ENCODE data around the gene ERCC4. TPM values are rescaled to one million over a fixed set of nuclear protein-coding genes. Genes with fewer than 3 reads are reported as not detected.

The ERCC4 gene
- total RNA-seq: 9.6 TPM
- long read RNA-seq, partial matches to known transcripts: 3 of 4 reads
- long read RNA-seq, other reads (novel, unspliced or antisense): 1 of 4 reads

DNA sequence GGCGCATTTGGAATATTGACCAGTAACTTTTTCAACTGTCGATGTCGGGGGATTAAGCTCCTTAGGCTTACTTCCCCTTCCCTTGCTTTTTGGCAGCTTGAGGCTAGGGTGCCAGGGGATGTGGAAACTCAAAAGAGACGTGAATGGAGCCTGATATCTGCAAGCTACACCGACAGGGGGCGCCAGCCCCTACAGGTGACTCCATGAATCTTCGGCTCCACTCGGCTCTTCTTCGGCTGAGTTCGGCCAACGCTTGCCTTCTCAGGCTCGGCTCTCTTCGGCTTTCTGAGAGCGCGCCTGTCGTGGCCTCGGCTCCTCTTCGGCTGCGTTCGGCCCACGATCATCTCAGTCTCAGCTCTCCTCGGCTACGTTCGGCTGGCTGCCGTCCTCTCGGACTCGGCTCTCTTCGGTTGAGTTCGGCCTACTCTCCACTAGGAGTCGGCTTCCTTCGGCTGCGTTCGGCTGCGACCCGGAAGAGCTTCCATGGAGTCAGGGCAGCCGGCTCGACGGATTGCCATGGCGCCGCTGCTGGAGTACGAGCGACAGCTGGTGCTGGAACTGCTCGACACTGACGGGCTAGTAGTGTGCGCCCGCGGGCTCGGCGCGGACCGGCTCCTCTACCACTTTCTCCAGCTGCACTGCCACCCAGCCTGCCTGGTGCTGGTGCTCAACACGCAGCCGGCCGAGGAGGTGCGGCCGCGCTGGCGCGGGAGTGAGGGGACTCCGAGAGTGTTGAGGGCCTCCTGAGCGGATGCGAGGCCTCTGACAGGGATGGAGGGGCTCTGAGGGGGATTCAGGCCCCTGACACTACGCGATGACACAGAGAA lies at the start of gene ERCC4:
TSS of gene ERCC4 (plus strand) at position 472 of the 827 bp plus-strand sequence. CDS start at position 484, 12 bp downstream.
- peak; percentile 99 for DNase-seq
- TF ChIP-seq, protein P1, sequence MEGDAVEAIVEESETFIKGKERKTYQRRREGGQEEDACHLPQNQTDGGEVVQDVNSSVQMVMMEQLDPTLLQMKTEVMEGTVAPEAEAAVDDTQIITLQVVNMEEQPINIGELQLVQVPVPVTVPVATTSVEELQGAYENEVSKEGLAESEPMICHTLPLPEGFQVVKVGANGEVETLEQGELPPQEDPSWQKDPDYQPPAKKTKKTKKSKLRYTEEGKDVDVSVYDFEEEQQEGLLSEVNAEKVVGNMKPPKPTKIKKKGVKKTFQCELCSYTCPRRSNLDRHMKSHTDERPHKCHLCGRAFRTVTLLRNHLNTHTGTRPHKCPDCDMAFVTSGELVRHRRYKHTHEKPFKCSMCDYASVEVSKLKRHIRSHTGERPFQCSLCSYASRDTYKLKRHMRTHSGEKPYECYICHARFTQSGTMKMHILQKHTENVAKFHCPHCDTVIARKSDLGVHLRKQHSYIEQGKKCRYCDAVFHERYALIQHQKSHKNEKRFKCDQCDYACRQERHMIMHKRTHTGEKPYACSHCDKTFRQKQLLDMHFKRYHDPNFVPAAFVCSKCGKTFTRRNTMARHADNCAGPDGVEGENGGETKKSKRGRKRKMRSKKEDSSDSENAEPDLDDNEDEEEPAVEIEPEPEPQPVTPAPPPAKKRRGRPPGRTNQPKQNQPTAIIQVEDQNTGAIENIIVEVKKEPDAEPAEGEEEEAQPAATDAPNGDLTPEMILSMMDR (IDR thresholded peaks at IDR 0.05): peak; percentile 88
- H3K36me3 ChIP-seq: peaks cover 5% of the 10 kb centered on the region
- intact Hi-C loops (cut with DNase I): loop anchor here (10.0 kb wide), 2 partner anchors 325 to 605 kb away; no protein-coding TSS in a partner anchor
- no peaks in the 10 kb centered on the region for H3K9me3 ChIP-seq
- peaks cover 7% of the 10 kb centered on the region for H3K4me1 ChIP-seq
- H3K27ac ChIP-seq: peak within 1 kb of the TSS; percentile 88
- H3K27me3 ChIP-seq: no peaks in the 10 kb centered on the region
- ATAC-seq: peak; percentile 99
- H3K4me3 ChIP-seq: peak within 1 kb of the TSS; percentile 93

DNA sequence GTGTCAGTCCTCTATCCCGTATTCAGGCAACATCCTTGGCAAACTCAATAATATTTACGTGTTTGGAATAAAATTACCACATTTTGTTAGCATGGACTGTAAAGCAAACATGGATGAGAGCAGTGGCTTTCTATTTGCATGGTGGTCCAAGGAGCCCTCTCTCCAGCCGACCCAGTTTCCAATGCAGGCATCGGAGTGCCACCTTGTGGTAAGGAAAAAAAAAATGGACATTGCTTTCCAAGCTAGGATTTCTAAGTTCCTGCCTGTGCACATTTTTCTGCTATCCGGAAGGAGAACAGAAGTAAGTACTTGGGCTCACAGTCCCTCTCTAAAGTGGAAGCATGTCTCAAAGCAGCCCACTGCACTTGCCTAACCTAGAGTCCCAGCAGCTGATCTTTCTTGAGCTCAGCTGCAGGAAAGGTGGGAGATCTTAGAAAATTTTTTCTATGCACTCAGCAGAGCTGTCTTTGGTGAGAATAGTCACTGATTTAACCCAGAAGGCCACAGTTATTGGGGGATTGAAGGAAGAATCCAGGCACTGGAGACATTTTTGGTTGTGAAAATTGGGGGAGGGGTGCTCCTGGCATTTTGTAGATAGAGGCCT lies 46.0 kb upstream of the ERCC4 start:
- no peaks in the 10 kb centered on the region for H3K36me3 ChIP-seq
- no peaks in the 10 kb centered on the region for H3K27me3 ChIP-seq
- ATAC-seq (peak; percentile 25), DNase-seq (no peak)
- H3K9me3 ChIP-seq: no peaks in the 10 kb centered on the region
- H3K4me1 ChIP-seq: no peaks in the 10 kb centered on the region
- no peak overlapping the region for H3K27ac ChIP-seq
- H3K4me3 ChIP-seq: no peak overlapping the region
- TF ChIP-seq, protein P1 (IDR thresholded peaks at IDR 0.05): peak; percentile 38
- intact Hi-C loops (cut with DNase I): no loop called here

DNA sequence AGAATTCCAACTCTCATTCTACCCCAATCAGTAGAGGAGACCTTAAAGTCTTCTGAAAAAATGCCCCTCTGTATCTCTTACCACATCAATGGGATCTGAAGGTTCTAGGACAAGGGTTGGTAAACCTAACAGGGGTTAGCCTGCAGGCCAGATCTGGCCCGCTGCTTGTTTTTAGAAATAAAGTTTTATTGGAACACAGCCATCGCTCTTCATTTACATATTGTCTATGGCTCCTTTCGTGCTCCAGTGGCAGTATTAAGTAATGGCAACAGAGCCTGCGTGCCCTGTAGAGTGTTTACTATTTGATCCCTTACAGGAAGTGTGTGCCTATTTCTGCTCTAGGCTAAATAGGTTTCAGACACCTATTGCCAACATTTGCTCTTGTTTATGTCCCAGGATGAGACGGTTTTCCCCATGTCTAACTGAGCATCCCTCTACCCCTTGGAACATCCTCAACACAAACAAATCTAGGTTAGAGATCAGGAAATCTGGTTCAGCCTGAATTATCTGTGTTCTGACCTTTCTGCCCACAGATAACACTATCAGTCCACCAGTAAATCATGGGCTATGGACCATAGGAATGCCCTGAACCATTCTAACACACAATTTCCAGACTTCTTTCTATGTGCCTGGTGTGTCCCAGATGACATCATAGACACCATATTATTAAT lies 44.2 kb upstream of the ERCC4 start:
- H3K4me1 ChIP-seq: no peaks in the 10 kb centered on the region
- H3K4me3 ChIP-seq: no peak overlapping the region
- H3K36me3 ChIP-seq: no peaks in the 10 kb centered on the region
- H3K27me3 ChIP-seq: no peaks in the 10 kb centered on the region
- no peak overlapping the region for H3K27ac ChIP-seq
- ATAC-seq: no peak
- intact Hi-C loops (cut with DNase I): no loop called here
- no peak for DNase-seq
- TF ChIP-seq, protein P1 (IDR thresholded peaks at IDR 0.05): no peak
- no peaks in the 10 kb centered on the region for H3K9me3 ChIP-seq

DNA sequence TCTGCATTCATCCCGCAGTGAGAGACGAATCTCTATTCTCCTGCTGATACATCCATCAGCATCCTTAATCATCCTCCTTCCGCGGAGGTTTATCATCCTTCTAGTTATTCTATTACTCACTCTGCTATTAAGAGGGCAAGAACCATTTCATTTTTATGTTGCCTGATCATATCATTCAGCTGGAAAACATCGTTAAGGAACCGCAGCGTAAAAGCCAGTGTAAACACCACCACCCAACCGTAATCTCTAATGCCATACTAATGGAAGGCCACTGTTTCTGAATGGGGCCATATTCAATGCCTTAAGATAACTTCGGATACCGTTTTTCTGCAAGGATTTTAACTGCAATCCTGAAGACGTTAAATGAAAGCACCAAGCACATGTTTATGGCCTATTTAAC lies 36.7 kb upstream of the ERCC4 start:
- Histone ChIP-seq H3K27ac (no peak overlapping the region), H3K4me1 (no peaks in the 10 kb centered on the region), H3K27me3 (no peaks in the 10 kb centered on the region), H3K9me3 (no peaks in the 10 kb centered on the region), H3K36me3 (no peaks in the 10 kb centered on the region), H3K4me3 (no peak overlapping the region)
- intact Hi-C loops (cut with DNase I): no loop called here
- TF ChIP-seq, protein P1 (IDR thresholded peaks at IDR 0.05): no peak
- ATAC-seq: no peak
- DNase-seq: no peak

DNA sequence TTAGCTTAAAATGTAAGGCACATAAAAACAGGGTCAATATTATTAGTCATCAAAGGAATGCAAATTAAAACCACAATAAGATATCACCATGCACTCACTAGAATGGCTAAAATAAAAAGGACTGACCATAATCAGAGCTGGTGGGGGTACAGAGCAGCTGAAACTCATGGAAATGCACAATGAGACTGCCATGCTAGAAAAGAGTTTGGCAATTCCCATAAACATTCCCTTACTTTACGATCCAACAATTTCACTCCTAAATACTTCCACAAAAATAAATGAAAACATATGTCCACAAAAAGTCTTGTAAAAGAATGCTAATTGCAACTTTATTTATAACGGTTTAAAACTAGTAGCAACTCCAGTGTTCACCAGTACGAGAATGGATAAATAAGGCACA lies 36.1 kb upstream of the ERCC4 start:
- ATAC-seq (no peak), DNase-seq (no peak)
- no peaks in the 10 kb centered on the region for H3K9me3 ChIP-seq
- no peak overlapping the region for H3K27ac ChIP-seq
- no peak overlapping the region for H3K4me3 ChIP-seq
- intact Hi-C loops (cut with DNase I): no loop called here
- no peaks in the 10 kb centered on the region for H3K27me3 ChIP-seq
- H3K36me3 ChIP-seq: no peaks in the 10 kb centered on the region
- TF ChIP-seq, protein P1 (IDR thresholded peaks at IDR 0.05): no peak
- H3K4me1 ChIP-seq: no peaks in the 10 kb centered on the region
